Measurements from ENCODE around the gene DOK3. TPM values are rescaled to one million over a fixed set of nuclear protein-coding genes. Genes with fewer than 3 reads are reported as not detected.

Gene DOK3
- total RNA-seq, 1 donor from 2014 or later = 1.1 TPM

DNA sequence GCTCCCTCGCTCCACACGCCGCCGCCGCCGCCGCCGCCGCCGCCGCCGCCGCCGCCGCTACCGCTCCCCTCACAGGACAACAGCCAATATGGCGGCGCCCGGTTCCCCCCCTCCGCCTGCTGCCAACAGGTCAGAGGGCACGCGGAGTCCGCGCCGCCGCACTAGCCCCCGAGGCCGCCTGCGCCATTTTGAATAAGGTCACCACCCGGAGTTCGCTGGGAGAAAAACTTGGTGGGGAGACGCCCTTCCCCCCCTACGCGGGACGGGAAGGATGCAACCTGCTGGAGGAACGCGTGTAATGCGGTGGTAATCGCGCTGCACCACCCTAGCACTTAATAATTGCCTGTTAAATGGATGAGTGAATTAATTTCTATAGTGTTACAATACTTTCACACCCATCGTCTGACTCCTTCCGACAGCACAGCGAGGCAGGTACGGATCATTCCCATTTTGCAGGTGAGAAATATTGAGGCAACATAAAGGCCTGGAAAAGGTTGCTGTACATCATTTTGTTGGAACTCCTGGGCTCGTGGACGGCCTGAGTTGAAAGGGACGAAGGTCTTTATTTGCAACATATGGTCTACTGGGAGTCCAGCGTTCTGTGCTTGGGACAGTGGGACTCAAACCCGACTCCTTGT lies 45.0 kb upstream of the DOK3 start, which contains the start of gene FAM193B:
FAM193B (minus strand) TSS at position 90 of the 638 bp plus-strand sequence. CDS start 105 bp downstream, outside the sequence.
- Histone ChIP-seq H3K4me3 (ENCODE audit: low read depth, low read length) (peak within 1 kb of the TSS; percentile 86), H3K27me3 (ENCODE audit: control insufficient read depth, insufficient read depth, low read length) (no peaks in the 10 kb centered on the region), H3K36me3 (ENCODE audit: control insufficient read depth, insufficient read depth, low read length) (no peaks in the 10 kb centered on the region)
- TF ChIP-seq CTCF (IDR thresholded peaks at IDR 0.05; ENCODE audit: insufficient read depth, low read length, poor library complexity, severe bottlenecking) = peak; percentile 32
- peak; percentile 41 for DNase-seq (ENCODE audit: low read depth)

DNA sequence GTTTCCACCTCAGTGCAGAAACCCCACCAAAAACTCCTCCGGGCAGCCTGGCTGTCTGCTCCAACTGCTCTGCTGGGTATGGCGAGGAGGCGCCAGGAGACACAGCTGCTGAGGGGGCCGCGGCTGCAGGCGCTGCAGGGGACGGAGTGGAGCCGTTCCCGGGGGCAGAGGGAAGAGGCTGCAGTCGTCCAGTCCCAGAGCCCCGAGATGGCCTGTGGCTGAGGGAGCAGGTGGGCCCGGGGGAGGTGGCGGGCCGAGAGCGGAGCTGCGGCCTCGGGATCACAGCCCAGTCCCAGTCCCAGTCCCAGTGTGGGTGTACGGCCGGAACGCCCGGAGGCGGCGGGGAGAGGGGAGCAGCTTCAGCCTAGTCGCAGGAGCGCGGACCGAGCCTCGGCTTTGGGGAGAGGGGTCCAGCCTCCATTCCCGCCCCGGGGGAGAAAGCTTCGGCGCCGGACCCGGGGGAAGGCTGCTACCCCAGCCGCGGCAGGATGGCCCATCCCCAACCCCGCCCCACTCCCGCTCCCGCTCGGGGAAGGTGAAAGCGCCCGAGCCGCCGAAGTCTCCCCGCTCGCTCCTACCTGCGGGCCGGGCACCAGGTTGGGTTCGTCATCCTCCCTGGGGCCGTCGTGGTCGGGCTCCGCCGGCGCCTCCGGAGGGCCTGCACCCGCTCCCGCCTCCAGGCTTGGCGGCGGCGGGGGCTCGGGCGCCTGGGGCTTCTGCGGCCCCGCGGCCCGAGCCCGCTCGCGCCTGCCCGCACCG lies 44.2 kb upstream of the DOK3 start:
- TF ChIP-seq CTCF (IDR thresholded peaks at IDR 0.05; ENCODE audit: insufficient read depth, low read length, poor library complexity, severe bottlenecking) = no peak
- H3K27me3 ChIP-seq (ENCODE audit: control insufficient read depth, insufficient read depth, low read length) = no peaks in the 10 kb centered on the region
- DNase-seq (ENCODE audit: low read depth) = no peak
- peak overlapping the region; percentile 86 for H3K4me3 ChIP-seq (ENCODE audit: low read depth, low read length)
- H3K36me3 ChIP-seq (ENCODE audit: control insufficient read depth, insufficient read depth, low read length) = no peaks in the 10 kb centered on the region

DNA sequence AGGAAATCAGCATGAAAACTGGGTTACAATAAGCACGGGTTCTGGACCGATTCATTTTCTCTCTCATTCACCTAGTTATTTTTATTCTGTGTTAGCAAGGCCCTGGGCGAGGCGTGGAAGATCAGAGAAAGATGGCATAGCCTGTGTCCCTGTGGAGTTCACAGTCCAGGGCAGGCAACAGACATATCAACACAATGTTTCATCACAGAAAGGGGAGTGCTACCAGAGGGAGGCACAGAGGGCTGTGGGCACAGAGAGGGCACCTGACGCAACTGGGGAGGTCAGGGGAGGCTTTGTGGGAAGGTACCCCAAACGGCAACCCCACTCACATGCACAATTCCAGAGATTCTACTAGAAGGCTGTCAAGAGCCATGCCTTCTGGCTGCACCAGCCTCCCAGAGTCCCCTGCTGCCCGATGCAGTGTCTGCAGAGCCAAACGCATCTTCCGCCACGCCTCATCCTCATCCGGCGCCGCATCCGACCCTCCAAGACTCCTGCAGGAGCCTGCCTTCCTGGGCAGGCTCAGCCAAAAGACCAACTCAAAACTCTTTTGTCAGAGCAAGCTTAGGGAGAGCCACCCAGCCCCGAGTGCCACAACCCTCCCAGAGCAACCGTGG lies 43.3 kb upstream of the DOK3 start:
- peak overlapping the region; percentile 86 for H3K4me3 ChIP-seq (ENCODE audit: low read depth, low read length)
- DNase-seq (ENCODE audit: low read depth) = no peak
- TF ChIP-seq CTCF (IDR thresholded peaks at IDR 0.05; ENCODE audit: insufficient read depth, low read length, poor library complexity, severe bottlenecking) = no peak
- H3K27me3 ChIP-seq (ENCODE audit: control insufficient read depth, insufficient read depth, low read length) = no peaks in the 10 kb centered on the region
- no peaks in the 10 kb centered on the region for H3K36me3 ChIP-seq (ENCODE audit: control insufficient read depth, insufficient read depth, low read length)

DNA sequence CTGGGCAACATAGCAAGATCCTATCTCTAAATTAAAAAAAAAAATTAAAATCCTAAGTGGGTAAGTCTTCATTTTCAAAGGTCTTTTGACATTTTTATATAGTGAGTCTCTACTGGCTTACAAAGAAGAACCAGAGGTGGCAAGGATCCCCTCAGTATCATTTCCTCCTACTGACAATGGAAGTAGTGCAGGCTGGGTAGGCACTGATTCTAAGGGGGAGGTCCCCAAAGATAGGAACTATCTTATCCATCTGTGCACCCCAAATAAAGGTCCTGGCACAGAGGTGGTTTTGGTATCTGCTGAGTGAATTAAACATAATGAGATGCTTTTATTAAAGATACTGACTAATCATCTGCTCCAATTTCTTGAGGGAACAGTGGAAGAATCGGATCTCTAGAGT lies 40.5 kb upstream of the DOK3 start:
- no peaks in the 10 kb centered on the region for H3K36me3 ChIP-seq (ENCODE audit: control insufficient read depth, insufficient read depth, low read length)
- no peaks in the 10 kb centered on the region for H3K27me3 ChIP-seq (ENCODE audit: control insufficient read depth, insufficient read depth, low read length)
- no peak overlapping the region for H3K4me3 ChIP-seq (ENCODE audit: low read depth, low read length)
- no peak for DNase-seq (ENCODE audit: low read depth)
- TF ChIP-seq CTCF (IDR thresholded peaks at IDR 0.05; ENCODE audit: insufficient read depth, low read length, poor library complexity, severe bottlenecking) = no peak

- no peak for DNase-seq (ENCODE audit: low read depth)
Measured at GRCh38 chr5:177548495-177548894, 38.9 kb upstream of the DOK3 start.

More at GRCh38 chr5:177548495-177548894, 38.9 kb upstream of the DOK3 start:
- no peaks in the 10 kb centered on the region for H3K27me3 ChIP-seq (ENCODE audit: control insufficient read depth, insufficient read depth, low read length)
- TF ChIP-seq CTCF (IDR thresholded peaks at IDR 0.05; ENCODE audit: insufficient read depth, low read length, poor library complexity, severe bottlenecking) = no peak
- no peak overlapping the region for H3K4me3 ChIP-seq (ENCODE audit: low read depth, low read length)
- H3K36me3 ChIP-seq (ENCODE audit: control insufficient read depth, insufficient read depth, low read length) = no peaks in the 10 kb centered on the region
